ENCODE measurements around the gene MAP3K10. TPM values are rescaled to one million over a fixed set of nuclear protein-coding genes. Genes with fewer than 3 reads are reported as not detected.

MAP3K10 gene
- total RNA-seq, 1 donor from 2014 or later: 22.7 TPM

DNA sequence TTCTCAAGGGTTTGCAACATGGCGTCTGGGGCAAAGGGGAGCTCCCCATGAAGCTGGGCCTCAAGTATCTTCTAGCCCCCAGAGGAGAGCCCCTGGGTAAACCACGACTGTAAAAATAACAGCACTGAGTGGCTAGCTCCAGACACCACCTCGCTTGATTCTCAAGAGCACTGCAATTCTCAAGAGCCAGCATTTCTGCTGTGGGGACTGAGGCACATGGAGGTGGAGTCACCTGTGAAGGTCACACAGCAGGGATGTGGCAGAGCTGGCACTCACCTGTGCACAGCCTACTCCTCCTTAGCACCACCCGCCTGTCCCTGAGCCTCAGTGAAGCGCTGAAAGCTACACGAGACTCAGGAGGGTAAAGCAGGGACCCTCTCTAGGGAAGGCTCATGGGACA is 56.0 kb downstream of the MAP3K10 start:
- TF ChIP-seq, protein P1, sequence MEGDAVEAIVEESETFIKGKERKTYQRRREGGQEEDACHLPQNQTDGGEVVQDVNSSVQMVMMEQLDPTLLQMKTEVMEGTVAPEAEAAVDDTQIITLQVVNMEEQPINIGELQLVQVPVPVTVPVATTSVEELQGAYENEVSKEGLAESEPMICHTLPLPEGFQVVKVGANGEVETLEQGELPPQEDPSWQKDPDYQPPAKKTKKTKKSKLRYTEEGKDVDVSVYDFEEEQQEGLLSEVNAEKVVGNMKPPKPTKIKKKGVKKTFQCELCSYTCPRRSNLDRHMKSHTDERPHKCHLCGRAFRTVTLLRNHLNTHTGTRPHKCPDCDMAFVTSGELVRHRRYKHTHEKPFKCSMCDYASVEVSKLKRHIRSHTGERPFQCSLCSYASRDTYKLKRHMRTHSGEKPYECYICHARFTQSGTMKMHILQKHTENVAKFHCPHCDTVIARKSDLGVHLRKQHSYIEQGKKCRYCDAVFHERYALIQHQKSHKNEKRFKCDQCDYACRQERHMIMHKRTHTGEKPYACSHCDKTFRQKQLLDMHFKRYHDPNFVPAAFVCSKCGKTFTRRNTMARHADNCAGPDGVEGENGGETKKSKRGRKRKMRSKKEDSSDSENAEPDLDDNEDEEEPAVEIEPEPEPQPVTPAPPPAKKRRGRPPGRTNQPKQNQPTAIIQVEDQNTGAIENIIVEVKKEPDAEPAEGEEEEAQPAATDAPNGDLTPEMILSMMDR (IDR thresholded peaks at IDR 0.05): no peak
- peaks cover 9% of the 10 kb centered on the region for H3K36me3 Mint-ChIP-seq (ENCODE audit: low read depth)
- no peak overlapping the region for H3K27ac Mint-ChIP-seq (ENCODE audit: unreplicated experiment)
- no peak for DNase-seq (ENCODE audit: low spot score)
- H3K27me3 Mint-ChIP-seq (ENCODE audit: low read depth): no peaks in the 10 kb centered on the region
- no peaks in the 10 kb centered on the region for H3K9me3 Mint-ChIP-seq (ENCODE audit: low read depth)
- H3K4me1 Mint-ChIP-seq (ENCODE audit: low read depth): peaks cover 14% of the 10 kb centered on the region
- no peak overlapping the region for H3K4me3 Mint-ChIP-seq (ENCODE audit: unreplicated experiment)

DNA sequence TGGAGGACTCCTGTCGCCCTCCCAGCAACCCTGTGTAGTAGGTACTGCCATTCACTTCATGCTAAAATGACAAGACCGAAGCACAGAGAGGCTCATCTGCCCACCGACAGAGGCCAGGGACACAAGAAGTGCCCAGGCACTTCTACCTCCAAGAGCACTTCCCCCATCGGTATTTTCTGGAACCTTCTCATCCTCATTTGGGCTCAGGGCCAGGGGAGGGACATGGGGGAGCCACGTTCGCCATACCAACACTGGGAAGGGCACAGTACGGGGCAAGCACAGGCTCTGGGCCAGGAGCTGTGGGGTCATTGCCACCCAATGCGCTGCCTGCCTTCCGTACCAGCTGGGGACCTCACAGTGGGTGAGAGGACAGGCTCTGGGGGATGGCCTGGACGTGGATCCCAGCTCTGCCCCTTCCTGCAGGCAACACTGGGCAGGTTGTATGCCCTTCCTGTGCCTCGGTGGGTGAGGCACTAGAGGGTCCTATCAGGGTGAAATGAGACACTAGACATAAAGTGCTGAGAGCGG is 56.6 kb downstream of the MAP3K10 start:
- Mint-ChIP-seq H3K4me3 (ENCODE audit: unreplicated experiment) (no peak overlapping the region), H3K36me3 (ENCODE audit: low read depth) (peaks cover 14% of the 10 kb centered on the region), H3K27me3 (ENCODE audit: low read depth) (no peaks in the 10 kb centered on the region), H3K9me3 (ENCODE audit: low read depth) (no peaks in the 10 kb centered on the region), H3K4me1 (ENCODE audit: low read depth) (peaks cover 18% of the 10 kb centered on the region), H3K27ac (ENCODE audit: unreplicated experiment) (no peak overlapping the region)
- TF ChIP-seq, protein P1 (IDR thresholded peaks at IDR 0.05): no peak
- DNase-seq (ENCODE audit: low spot score): no peak

DNA sequence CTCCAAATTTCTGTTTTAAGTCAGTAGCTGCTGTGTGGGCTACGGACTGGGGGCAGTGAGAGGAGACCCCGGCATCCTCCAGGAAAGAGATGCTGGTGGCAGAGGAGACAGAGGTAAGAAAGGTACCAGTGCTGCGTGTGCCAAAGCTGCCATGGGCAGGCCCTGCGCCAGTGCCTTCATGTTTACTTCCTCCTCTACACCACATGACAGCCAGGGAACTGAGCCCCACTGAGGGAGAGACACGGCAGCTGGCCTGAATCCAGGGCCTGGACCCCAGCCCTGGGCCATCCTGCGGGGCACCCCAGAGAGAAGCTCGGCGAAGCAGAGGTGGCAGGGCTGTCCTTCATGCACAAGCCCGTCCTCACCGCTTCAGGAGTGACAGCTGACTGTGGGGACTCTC is 58.0 kb downstream of the MAP3K10 start:
- Mint-ChIP-seq H3K36me3 (ENCODE audit: low read depth) (peaks cover 16% of the 10 kb centered on the region), H3K4me1 (ENCODE audit: low read depth) (peaks cover 24% of the 10 kb centered on the region), H3K27ac (ENCODE audit: unreplicated experiment) (no peak overlapping the region), H3K4me3 (ENCODE audit: unreplicated experiment) (no peak overlapping the region), H3K9me3 (ENCODE audit: low read depth) (no peaks in the 10 kb centered on the region), H3K27me3 (ENCODE audit: low read depth) (no peaks in the 10 kb centered on the region)
- no peak for DNase-seq (ENCODE audit: low spot score)
- TF ChIP-seq, protein P1 (IDR thresholded peaks at IDR 0.05): no peak

DNA sequence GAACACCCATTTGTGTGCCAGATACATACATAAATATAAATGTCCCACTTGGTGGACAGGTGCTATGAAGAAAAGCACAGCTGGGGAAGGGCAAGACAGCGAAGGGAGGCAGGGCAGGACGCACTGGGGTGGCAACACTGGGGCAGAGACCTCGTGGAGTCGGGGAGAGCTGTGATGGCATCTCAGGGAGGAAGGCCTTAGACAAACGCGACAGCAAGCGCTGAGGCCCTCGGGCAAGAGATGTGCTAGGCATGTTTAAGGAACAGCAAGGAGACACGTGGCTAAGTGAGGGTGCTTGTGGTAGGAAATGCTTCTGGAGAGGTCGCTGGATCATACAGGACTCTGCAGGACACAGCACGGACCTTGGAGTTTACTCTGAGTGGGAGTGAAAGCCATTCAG is 58.6 kb downstream of the MAP3K10 start:
- Mint-ChIP-seq H3K4me1 (ENCODE audit: low read depth) (peaks cover 20% of the 10 kb centered on the region), H3K27me3 (ENCODE audit: low read depth) (no peaks in the 10 kb centered on the region), H3K4me3 (ENCODE audit: unreplicated experiment) (no peak overlapping the region), H3K27ac (ENCODE audit: unreplicated experiment) (no peak overlapping the region), H3K9me3 (ENCODE audit: low read depth) (no peaks in the 10 kb centered on the region), H3K36me3 (ENCODE audit: low read depth) (peaks cover 17% of the 10 kb centered on the region)
- TF ChIP-seq, protein P1 (IDR thresholded peaks at IDR 0.05): no peak
- no peak for DNase-seq (ENCODE audit: low spot score)

DNA sequence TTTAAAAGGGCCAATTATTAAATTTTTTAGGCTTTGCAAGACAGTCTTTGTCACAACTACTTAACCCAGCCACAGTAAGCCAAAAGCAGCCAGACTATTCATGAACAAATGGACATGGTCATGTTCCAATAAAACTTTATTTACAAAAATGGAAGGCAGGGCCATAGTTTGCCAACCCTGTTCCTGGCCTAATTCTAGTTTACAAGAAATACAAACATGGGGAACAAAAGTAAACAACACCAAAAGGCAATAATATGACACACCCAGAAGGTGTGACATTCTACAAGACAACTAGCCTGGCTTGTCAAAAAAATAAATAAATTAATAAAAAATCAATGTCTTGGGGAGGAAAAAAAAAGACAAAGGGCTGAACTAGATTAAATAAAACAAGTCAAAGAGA is 60.0 kb downstream of the MAP3K10 start:
- Mint-ChIP-seq H3K9me3 (ENCODE audit: low read depth) (no peaks in the 10 kb centered on the region), H3K27ac (ENCODE audit: unreplicated experiment) (no peak overlapping the region), H3K27me3 (ENCODE audit: low read depth) (no peaks in the 10 kb centered on the region), H3K36me3 (ENCODE audit: low read depth) (peaks cover 26% of the 10 kb centered on the region), H3K4me3 (ENCODE audit: unreplicated experiment) (no peak overlapping the region), H3K4me1 (ENCODE audit: low read depth) (peaks cover 11% of the 10 kb centered on the region)
- TF ChIP-seq, protein P1 (IDR thresholded peaks at IDR 0.05): no peak
- no peak for DNase-seq (ENCODE audit: low spot score)

Measured in chondrocyte (in vitro differentiated cells).